ENCODE measurements around the gene KCNIP1.

The KCNIP1 gene

DNA sequence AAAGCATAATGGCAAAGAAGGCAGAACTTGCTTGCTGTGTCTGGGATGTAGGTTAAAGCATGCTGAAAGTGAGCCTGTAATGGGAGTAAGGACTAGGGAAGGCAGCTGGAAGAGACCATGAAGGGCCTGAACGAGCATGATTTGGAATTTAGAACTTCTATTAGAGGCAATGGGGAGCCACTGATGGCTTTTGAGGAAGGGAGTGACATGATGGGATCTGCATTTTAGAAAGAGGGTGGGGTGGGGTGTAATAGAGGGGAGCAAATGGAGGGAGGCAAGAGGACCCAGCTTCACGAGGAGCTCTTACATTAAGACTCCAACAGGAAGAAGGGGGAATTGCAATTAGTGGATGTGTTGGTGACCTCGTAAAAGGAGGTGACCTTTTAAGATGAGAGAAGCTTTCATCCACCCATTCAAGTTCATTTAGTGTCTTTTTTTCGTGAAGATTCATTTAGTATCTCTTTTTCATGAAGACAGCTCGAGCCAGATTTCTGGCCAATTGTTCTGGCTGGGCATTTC lies 266.1 kb downstream of the KCNIP1 start:
- CTCF ChIA-PET, result interaction anchor here (0.7 to 1.8 kb wide), 3 partner anchors 9 to 25 kb away, joined by 3 to 7 read pairs (median 3); partner anchors contain the start of gene GABRP

DNA sequence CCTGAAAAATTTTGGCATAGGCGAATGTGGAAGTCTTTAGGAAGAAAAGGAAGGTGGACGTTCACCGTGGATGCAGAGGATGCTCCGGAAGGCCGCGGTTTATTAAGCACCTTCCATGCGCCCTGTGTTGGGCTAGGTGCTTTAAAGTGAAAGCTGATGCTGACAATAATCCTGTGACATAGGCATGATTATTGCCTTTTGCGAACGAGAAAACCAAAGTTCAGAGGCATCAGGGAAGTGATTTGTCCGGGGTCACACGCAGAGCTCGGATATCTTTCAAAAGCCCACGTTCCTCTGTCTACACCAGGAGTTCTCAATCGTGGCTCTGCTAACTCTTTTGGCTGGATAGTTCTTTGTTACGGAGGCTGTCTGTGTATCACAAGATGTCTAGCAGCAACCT lies 267.7 kb downstream of the KCNIP1 start:
- no peak for TF ChIP-seq CTCF (IDR thresholded peaks at IDR 0.05; ENCODE audit: control extremely low read depth, extremely low read depth, low read depth, missing control alignments)
- DNase-seq (ENCODE audit: extremely low spot score), result no peak
- CTCF ChIA-PET, result no interaction called here
- POLR2A ChIA-PET, result no interaction called here

More for the DNA sequence above, 266.1 kb downstream of the KCNIP1 start:
- POLR2A ChIA-PET, result no interaction called here
- no peak for DNase-seq (ENCODE audit: extremely low spot score)
- no peak for TF ChIP-seq CTCF (IDR thresholded peaks at IDR 0.05; ENCODE audit: control extremely low read depth, extremely low read depth, low read depth, missing control alignments)

DNA sequence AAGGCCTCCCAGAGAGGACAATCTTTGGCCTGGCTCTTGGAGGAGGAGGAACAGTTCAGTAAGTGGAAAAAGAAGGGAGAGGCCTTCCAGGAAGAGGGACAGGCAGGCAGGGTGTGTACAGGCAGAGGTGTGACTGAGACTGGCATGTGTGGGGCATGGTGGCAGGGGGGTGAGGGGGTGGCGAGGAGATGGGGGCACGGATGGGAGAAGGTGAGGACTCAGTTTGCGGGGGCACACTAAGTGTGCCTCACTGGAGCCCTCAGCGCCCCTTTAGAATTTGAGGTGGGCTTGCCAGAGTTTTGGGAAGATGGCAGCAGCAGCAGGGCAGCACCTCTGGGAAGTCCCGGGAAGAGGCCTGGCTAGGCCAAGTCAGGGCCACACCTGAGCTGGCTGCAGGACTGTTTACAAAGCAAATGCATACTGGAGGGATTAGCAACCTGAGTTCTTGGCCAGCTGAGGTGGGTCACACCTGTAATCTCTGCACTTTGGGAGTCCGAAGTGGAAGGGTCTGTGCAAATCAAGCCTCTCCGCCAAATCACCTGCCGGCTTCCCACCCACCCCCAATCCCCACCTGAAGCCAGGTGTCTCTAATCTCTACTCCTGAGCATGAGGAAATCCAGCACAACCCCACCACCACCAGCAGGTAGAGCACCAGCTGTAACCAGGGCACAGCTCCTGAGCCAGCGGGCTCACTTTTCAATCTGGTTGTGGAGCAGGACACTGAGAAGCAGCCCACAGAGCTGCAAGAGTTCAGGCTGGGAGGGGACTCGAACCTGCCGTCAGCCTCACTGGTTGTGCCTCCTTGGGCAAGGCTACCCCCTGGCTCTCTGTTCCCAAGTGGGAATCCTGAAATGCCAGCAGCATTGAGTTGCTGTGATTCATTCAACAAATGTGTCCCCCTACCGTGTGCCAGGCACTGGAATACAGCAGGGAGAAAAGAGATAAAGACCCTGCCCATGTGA lies 269.5 kb downstream of the KCNIP1 start:
- TF ChIP-seq CTCF (IDR thresholded peaks at IDR 0.05; ENCODE audit: control extremely low read depth, extremely low read depth, low read depth, missing control alignments), result no peak
- CTCF ChIA-PET, result no interaction called here
- no peak for DNase-seq (ENCODE audit: extremely low spot score)
- POLR2A ChIA-PET, result no interaction called here

- ChIA-PET POLR2A (no interaction called here), CTCF (no interaction called here)
- no peak for TF ChIP-seq CTCF (IDR thresholded peaks at IDR 0.05; ENCODE audit: control extremely low read depth, extremely low read depth, low read depth, missing control alignments)
- no peak for DNase-seq (ENCODE audit: extremely low spot score)
Observed at GRCh38 chr5:170774831-170775230, 271.0 kb downstream of the KCNIP1 start.

DNA sequence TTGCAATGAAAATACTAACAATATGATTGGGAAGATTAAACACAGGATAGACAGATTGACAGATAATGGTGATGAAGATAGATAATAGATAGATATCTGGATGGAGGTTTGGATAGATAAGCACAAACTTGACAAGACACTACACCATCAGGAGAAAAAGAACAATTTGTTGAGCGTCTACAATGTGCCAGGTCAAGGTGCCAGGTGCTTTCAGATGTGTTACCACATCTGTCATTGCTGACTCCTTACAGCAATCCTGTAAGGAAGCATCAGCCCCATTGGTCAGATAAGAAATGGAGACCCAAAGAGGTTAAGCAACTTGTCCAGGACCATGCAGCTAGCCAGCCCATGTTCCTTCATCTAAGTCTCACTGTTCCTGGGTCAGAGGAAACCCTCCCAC lies 278.1 kb downstream of the KCNIP1 start:
- ChIA-PET CTCF (no interaction called here), POLR2A (no interaction called here)
- no peak for DNase-seq (ENCODE audit: extremely low spot score)

DNA sequence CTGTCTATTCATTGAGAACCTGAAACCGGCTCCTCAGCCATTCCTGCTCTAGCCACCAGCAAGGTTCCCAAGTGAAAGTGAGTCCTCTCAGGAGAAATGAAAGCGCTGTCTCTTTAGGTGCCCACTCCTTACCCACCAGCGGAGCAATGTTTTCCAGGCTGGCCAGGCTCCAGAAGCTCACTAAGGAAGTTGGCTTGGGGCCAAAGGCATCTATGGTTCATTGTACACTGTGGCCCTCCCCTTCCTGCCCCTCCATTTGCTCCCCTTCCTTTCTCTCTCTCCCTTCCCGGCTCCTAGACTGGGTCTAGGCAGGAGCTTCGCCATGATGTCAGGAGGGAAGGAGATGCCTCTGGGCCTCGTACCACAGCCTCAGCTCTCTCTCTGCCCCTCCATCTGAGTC lies 278.6 kb downstream of the KCNIP1 start:
- DNase-seq (ENCODE audit: extremely low spot score), result no peak
- no peak for TF ChIP-seq CTCF (IDR thresholded peaks at IDR 0.05; ENCODE audit: control extremely low read depth, extremely low read depth, low read depth, missing control alignments)
- ChIA-PET CTCF (interaction anchor here (2.2 kb wide), 1 partner anchor 13 kb away, joined by 7 read pairs; no protein-coding TSS in a partner anchor), POLR2A (no interaction called here)

More for the DNA sequence above, 278.1 kb downstream of the KCNIP1 start:
- no peak for TF ChIP-seq CTCF (IDR thresholded peaks at IDR 0.05; ENCODE audit: control extremely low read depth, extremely low read depth, low read depth, missing control alignments)

Measured in GM10248 (cell line).